ENCODE measurements around the gene KLHL22.

DNA sequence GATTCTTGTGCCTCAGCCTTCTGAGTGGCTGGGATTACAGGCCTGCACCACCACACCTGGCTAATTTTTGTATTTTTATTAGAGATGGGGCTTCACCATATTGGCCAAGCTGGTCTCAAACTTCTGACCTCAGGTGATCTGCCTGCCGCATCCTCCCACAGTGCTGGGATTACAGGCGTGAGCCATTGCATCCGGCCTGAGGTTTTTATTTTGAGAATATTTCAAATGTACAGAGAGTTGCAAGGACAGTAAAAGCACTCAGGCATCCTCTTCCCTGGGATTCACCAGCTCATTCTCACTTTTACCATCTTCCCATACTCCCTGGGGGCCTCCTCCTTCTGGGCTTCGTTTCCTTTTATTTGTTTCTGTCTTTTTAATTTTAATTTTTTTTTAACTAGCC, 24.0 kb upstream of the KLHL22 start:
- TF ChIP-seq CTCF (IDR thresholded peaks at IDR 0.05) (no peak), POLR2A (IDR thresholded peaks at IDR 0.05) (no peak)
